ENCODE data around the gene DHRS1.

Gene DHRS1

DNA sequence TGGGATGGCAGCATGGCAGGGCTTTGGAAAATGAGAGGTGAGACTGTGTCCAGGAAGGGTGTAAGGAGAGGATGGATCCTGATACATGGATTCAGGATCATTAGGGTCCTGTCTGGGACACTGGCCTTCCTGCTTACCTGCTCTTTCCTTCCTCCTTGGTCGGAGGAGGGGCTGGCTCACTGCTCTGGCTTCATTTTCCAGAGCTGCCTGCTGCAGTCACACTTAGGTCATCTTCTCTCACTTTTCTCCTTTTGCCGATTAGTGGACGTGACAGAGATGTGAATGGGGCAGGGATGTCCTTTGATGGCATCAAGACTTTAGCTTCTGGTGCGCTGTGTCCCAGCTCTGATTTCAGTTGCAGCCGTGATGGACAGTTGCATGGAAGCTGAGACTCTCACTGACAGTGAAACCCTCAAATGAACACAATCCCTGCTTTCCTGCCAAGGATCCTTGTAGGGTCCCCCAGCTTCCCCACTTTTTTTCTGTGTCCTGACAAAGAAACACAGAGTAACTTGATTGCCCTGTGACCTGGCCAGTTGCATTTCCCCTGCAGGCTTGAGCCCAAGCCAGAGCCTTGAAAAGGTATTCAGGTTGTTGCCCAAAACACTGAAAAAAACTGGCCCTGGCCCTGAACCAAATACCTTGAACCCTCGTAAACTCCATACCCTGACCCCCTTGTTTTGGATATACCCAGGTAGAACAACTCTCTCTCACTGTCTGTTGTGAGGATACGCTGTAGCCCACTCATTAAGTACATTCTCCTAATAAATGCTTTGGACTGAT, 9.0 kb upstream of the DHRS1 start:
- DNase-seq, result no peak

DNA sequence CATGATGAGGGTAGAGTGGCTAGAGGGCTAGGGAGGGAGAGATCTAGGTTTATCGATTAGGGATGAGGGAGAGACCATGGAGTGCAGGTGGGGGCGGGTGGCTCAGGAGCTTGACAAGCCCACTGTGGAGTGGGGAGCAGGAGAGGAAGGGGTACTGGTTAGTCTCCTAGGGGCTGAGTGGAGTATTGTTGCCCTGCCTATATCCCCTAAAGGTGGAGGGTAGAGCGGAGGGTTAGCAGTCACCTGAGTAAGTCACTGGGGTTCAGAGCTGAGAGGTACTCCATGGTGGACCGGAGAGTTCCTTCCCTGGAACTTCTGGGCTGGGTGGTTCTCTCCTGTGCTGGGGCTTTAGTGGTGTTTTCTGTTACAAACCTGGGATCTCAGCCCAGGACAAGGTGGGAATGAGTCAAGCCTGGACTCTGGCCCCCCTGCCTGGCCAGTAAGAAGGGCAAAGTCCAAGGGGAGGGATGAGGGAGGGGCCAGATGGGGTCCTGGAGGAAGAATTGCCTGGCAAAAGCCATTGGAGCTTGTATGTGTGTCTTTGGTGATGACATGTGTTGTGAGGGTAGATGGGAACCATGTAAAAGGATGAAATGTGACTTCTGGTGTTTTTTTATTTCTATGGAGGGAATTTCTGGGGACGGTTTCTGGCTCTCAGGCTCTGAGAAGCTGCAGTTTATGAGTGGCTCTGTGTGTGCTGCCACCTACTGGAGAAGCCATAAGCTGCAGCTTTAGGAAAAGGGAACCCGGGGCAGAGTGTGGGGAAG, 8.2 kb upstream of the DHRS1 start, which contains the start of gene CIDEB:
Gene CIDEB (minus strand): TSS at position 403 of the 767 bp plus-strand sequence. CDS start 119 bp downstream, at position 284.
- peak in 1 of 2 experiments; percentile 29 for DNase-seq

DNA sequence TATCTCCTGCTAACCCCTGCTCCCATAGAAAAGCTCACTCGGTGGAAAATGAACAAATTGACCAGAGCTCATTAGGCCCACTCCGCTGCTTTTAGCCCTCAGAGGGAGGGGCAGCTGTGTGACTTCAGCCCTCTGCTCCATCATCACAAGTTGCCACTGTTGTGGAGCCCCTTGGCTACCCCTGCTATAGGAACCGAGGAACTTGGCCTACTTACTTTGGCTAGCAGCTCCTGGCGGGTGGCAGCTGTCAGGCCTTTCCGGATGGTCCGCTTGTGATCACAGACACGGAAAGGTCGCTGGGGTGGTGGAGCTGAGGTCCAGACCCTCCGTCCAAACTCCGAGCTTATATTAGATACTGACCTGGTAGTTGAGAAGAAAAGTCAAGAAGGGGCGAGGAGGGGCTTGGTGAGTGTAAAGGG, 7.6 kb upstream of the DHRS1 start:
- no peak for DNase-seq

- no peak for DNase-seq
Measured at GRCh38 chr14:24304019-24304387, 4.4 kb upstream of the DHRS1 start.

DNA sequence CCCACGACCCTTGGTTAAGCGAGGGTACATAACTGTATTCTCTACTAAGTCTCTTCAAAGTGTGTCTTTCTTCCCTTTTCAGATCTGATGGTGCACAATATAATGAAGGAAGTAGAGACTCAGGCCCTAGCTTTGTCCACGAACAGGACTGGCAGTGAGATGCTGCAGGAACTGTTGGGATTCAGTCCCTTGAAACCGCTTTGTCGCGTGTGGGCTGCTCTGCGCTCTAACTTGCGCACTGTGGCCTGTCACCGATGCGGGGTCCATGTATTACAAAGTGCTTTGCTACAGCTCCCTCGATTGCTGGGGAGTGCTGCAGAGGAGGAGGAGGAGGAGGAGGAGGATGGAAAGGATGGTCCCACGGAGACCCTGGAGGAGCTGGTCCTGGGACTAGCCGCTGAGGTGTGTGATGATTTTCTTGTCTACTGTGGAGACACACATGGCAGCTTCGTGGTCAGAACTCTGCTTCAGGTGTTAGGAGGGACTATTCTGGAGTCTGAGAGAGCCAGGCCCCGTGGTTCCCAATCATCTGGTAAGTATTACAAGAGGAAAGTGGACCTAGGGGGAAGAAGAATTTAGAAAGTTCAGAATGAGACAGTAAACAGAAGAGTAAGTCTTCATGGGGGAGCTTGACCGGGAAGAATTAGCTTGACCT, 873 bp upstream of the DHRS1 start:
- no peak for DNase-seq

- no peak for DNase-seq
Measured at GRCh38 chr14:24298892-24299254, 707 bp downstream of the DHRS1 start.

GRCh38 chr14:24297190-24297964, 2.2 kb downstream of the DHRS1 start:
- peak in 1 of 2 experiments; percentile 17 for DNase-seq

DNA sequence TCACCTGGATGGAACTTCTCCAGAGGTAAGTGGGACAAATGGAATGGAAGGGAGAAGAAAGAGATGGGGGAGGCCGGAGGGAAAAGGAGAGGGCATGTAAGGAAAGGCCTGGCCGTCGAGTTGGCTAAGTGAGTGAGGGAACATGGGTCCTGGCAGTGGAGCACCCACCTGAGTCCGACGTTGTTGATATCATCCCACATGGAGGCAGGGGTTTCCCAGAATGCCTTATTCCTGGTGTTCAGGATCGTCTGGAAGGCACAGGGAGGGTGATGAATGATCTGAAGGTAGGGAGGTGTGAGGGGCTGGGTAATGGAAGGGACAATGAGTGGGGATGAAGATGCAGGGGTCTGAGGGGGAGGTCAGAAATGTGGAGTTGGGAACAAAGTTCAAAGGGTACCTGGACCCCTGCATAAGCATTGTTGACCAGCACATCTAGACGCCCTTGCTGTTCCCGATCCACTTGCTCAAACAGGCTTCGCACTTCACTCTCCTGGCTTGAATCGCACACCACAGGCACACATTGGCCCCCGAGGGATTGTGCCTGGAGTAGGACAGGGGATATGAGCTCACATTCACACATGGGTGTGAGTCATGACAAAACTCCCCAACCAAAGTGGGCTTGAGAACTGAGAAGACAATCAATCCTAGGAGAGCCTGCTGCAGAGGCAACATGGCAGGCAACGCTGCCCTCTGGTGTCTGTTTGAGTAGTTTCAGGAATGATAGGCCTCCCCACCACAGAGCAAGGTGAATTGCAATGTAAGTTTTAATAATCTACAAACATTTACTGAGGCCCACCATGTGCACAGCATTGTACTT, 3.0 kb downstream of the DHRS1 start:
- DNase-seq, result peak; percentile 18 to 29

- no peak for DNase-seq
Measured at GRCh38 chr14:24293525-24293924, 6.1 kb downstream of the DHRS1 start.

GRCh38 chr14:24292118-24292807, 7.3 kb downstream of the DHRS1 start:
- no peak for DNase-seq

GRCh38 chr14:24291446-24292117, 8.0 kb downstream of the DHRS1 start:
- no peak for DNase-seq

GRCh38 chr14:24290746-24291145, 8.8 kb downstream of the DHRS1 start:
- no peak for DNase-seq

- no peak for DNase-seq
Measured at GRCh38 chr14:24289649-24290280, 9.8 kb downstream of the DHRS1 start.

GRCh38 chr14:24286996-24287395, 12.6 kb downstream of the DHRS1 start:
- no peak for DNase-seq

DNA sequence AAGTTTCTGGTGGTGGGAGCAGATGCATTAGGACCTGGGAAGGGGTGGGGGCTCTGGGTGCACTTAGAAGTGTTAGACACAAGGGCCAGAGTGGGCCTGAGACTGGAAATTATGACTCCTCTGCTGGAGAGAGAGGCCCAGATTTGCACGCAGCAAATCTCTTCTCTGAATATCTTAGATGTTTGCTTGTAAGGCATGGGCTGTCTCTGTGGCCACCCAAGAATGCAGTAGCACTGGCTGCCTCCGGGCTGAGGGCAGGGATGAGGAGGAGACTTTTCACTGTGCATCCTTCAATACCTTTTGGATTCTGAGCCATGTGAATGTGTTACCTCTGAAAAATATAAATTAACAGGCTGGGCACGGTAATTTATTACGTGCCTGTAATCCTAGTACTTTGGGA, 14.2 kb downstream of the DHRS1 start:
- no peak for DNase-seq

GRCh38 chr14:24284501-24285035, 15.0 kb downstream of the DHRS1 start:
- no peak for DNase-seq

DNA sequence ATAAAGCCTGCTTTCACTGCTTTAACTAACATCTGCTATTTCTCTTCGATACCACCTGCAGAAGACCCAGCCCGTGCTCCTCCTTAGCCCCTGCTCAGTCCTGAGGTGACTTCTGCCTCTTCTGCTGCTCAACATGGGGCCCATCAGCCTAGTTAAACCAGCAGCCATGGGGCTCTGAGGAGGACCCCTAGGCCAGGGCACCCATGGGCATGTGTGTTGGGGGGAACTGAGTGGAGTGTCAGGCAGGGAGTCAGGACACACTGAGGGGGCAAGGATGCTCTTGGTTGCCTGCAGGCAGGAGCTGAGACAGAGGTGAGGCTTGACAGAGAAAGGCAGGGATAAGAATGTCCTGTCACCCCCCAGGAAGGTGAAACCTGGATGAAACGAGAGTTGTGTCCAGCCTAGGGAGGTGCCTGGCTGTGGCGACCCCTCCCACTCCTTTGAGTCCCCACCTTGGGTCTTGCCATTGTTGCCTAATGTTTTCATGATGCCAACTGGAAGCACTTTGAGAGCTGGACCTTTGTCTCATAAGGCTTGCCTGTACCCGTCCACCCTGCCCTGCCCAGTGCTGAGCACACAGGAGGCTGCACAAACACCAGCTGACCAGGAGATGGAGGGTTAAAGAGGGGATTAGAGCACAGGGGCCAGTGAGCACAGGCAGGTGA, 15.7 kb downstream of the DHRS1 start:
- DNase-seq, result no peak

GRCh38 chr14:24282736-24283135, 16.8 kb downstream of the DHRS1 start:
- DNase-seq, result no peak

DNA sequence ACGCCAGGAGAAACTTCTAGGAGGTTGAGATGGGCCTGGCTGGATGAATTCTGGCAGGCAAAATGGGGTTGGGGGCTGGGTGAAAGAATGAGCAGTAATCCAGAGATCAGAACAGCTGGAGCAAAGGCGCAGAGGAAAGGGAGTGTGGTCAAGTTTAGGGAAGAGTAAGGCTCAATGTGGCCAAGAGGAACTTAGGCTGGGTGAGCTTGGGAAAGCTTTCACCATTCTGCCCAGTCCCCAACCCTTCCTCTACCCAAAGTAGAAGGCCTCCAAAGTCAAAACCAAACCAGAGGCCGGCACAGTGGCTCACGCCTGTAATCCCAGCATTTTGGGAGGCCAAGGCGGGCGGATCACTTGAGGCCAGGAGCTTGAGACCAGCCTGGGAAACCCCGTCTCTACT, 17.9 kb downstream of the DHRS1 start:
- DNase-seq, result no peak

Measured in NCI-H1930 (cell line).